Right lobe of liver (tissue), 4 donors: Measurements from ENCODE around the gene NIPBL.
"Not testable (repeated sequence)": the region's sequence is repeated elsewhere in the genome, so short reads cannot be mapped to it uniquely, and the experiment has no call there.

Experiments used
- POLR2A ChIP-seq: fragments of 450-650 bp; IDR thresholded peaks from one replicate; pipeline ENCODE4 v1.6.1; 2017; ENCODE audit warnings: antibody characterized with exemption, mild to moderate bottlenecking
- TF ChIP-seq, protein P1 (sequence below), 4 donors: fragments of 200-600 bp in 3 of 4; fragments of 450-650 bp in 1 of 4; IDR thresholded peaks; one replicate each; pipeline versions ENCODE4 v1.5.1 to v1.8.0; 2016 to 2022; ENCODE audit warnings: antibody characterized with exemption in 4 of 4, mild to moderate bottlenecking in 2 of 4
- donor health status: DM: no; HTN: no; CAD: no.
- donor health status: DM: no; HTN: no; CAD: no.
- donor health status: DM: no; HTN: yes; CAD: no.

- TF ChIP-seq, protein P1, sequence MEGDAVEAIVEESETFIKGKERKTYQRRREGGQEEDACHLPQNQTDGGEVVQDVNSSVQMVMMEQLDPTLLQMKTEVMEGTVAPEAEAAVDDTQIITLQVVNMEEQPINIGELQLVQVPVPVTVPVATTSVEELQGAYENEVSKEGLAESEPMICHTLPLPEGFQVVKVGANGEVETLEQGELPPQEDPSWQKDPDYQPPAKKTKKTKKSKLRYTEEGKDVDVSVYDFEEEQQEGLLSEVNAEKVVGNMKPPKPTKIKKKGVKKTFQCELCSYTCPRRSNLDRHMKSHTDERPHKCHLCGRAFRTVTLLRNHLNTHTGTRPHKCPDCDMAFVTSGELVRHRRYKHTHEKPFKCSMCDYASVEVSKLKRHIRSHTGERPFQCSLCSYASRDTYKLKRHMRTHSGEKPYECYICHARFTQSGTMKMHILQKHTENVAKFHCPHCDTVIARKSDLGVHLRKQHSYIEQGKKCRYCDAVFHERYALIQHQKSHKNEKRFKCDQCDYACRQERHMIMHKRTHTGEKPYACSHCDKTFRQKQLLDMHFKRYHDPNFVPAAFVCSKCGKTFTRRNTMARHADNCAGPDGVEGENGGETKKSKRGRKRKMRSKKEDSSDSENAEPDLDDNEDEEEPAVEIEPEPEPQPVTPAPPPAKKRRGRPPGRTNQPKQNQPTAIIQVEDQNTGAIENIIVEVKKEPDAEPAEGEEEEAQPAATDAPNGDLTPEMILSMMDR (IDR thresholded peaks at IDR 0.05): not testable (repeated sequence)
- TF ChIP-seq POLR2A: not testable (repeated sequence)
These were observed 40.8 kb downstream of the NIPBL start for GRCh38 chr5:36917358-36917757.
